ENCODE measurements around the gene FAM13C.
A peak's percentile ranks its signal among the peaks of the same experiment; 100 is the strongest.

Gene FAM13C

DNA sequence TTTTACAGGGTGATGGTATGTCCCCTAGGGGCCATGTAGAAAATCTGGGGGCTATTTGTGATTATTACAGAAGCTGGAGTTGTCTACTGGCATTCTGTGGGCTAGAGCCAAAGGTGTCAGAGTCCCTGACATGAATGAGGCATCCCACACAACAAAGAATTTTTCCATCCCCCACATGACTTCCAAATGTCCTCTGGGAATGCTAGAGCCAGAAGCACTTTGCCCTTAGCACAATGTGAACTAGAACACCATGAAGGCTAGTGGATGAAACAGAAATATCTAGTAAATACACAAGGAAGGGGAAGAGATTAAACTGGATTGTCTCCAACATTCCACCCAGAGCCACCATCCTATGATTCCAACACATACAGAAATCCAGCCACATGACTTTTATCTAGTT, 46.9 kb downstream of the FAM13C start:
- H3K4me3 ChIP-seq (ENCODE audit: low read depth, low read length) = no peak overlapping the region
- peak; percentile 5 for DNase-seq (ENCODE audit: low read depth)
- TF ChIP-seq, protein P1, sequence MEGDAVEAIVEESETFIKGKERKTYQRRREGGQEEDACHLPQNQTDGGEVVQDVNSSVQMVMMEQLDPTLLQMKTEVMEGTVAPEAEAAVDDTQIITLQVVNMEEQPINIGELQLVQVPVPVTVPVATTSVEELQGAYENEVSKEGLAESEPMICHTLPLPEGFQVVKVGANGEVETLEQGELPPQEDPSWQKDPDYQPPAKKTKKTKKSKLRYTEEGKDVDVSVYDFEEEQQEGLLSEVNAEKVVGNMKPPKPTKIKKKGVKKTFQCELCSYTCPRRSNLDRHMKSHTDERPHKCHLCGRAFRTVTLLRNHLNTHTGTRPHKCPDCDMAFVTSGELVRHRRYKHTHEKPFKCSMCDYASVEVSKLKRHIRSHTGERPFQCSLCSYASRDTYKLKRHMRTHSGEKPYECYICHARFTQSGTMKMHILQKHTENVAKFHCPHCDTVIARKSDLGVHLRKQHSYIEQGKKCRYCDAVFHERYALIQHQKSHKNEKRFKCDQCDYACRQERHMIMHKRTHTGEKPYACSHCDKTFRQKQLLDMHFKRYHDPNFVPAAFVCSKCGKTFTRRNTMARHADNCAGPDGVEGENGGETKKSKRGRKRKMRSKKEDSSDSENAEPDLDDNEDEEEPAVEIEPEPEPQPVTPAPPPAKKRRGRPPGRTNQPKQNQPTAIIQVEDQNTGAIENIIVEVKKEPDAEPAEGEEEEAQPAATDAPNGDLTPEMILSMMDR (conservative IDR thresholded peaks at IDR 0.05; ENCODE audit: low read depth, low read length) = no peak

DNA sequence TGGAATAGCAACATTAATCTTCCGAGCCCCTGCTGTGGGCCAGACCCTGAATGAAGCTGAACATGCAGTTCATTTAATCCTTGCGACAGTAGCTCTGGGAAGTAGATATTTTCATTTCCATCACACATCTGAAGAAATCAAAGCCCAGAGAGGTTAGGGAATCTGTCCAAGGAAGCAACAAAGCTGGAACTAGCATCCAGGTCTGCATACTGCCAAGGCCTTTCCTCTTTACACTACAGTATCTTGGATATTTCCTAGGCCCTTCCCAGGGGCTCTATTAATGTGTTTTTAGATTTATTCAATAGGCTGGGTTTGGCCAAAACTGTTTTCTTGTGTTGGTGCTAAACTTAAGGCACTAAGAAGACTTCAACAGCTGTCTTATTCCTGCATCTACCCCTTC, 48.1 kb downstream of the FAM13C start:
- no peak for DNase-seq (ENCODE audit: low read depth)
- H3K4me3 ChIP-seq (ENCODE audit: low read depth, low read length) = no peak overlapping the region
- TF ChIP-seq, protein P1 (conservative IDR thresholded peaks at IDR 0.05; ENCODE audit: low read depth, low read length) = no peak

DNA sequence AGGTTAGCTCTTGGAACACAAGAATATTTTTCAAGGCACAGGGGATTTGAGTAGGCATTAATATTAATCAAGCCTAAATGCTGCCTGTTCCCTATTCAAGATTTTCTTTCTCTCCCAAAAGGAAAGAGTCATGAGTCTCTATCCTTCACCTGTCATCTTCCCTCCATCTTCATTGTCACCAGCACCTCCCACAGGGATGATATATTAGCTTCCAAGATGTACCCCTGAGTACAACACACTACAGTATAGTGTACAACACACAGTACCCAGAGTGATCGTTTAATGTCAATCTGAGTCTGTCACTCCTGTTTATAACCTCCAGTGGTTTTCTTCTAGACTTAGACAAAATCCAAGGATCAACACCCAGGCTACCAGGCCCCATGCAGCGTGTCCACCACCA, 50.1 kb downstream of the FAM13C start:
- no peak overlapping the region for H3K4me3 ChIP-seq (ENCODE audit: low read depth, low read length)
- TF ChIP-seq, protein P1 (conservative IDR thresholded peaks at IDR 0.05; ENCODE audit: low read depth, low read length) = no peak
- DNase-seq (ENCODE audit: low read depth) = no peak

DNA sequence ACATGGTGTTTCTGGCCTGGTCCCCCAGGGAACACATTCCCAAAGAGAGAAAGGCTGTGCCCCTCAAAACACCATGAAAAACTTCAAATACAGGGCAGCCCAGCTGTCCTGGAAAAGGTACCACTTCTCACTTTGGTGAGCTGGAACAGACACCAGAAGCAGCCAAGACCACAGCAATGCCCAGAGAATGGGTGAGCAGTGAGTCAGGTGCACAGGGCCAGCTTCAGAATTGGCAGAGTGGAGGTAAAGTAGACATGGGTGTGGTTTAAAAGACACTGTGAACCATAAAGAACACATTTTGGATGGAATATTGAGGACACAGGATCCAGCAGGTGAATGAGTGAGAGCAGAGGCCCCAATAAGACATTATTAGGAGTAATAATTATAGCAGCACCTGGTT, 51.3 kb downstream of the FAM13C start:
- DNase-seq (ENCODE audit: low read depth) = no peak
- TF ChIP-seq, protein P1 (conservative IDR thresholded peaks at IDR 0.05; ENCODE audit: low read depth, low read length) = no peak
- no peak overlapping the region for H3K4me3 ChIP-seq (ENCODE audit: low read depth, low read length)

DNA sequence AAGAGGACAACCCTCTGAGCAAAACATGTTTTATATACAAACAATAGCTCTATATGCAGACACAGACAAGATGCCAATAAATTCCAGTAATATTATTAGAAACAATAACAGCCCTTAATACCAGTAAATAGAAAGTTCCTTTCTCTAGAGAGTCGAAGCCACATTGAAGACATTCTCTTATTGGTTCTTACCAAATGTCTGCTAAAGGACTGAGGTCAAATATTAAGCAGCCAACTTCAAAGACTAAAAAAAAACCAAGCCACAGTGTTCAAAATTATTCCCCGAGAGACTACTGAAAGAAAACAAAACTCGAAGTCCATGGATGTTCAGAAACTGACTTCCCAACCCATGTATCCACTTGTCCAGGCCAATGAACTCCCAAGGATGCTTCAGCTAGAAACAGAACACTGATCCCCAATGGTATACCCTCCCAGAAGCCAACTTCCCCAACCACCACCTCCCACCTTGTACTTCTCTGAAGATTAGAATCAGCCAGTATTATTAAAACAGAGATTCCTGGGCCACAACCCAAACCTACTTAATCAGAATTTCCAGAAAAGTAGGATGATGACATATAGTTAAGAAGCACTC, 51.9 kb downstream of the FAM13C start:
- TF ChIP-seq, protein P1 (conservative IDR thresholded peaks at IDR 0.05; ENCODE audit: low read depth, low read length) = no peak
- no peak for DNase-seq (ENCODE audit: low read depth)
- H3K4me3 ChIP-seq (ENCODE audit: low read depth, low read length) = no peak overlapping the region

DNA sequence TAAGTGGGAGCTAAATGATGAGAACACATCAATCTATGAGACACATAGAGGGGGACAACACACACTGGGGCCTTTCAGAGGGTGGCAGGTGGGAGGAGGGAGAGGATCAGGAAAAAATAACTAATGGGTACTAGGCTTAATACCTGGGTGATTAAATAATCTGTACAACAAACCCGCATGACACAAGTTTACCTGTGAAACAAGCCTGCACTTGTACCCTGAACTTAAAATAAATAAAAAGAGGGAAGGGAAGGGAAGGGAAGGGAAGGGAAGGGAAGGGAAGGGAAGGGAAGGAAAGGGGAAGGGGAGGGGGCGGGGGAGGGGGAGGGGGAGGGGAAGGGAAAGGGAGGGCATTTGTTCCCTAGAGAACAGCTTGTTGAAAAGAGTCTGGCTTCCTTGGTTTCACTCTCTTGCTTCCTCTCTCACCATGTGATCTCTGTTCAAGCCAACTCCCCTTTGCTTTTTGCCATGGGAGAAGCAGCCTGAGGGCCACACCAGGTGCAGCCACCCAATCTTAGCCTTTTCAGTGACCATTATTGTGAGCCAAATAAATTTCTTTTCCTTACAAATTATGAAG, 57.7 kb downstream of the FAM13C start:
- no peak overlapping the region for H3K4me3 ChIP-seq (ENCODE audit: low read depth, low read length)
- DNase-seq (ENCODE audit: low read depth) = no peak
- TF ChIP-seq, protein P1 (conservative IDR thresholded peaks at IDR 0.05; ENCODE audit: low read depth, low read length) = no peak

DNA sequence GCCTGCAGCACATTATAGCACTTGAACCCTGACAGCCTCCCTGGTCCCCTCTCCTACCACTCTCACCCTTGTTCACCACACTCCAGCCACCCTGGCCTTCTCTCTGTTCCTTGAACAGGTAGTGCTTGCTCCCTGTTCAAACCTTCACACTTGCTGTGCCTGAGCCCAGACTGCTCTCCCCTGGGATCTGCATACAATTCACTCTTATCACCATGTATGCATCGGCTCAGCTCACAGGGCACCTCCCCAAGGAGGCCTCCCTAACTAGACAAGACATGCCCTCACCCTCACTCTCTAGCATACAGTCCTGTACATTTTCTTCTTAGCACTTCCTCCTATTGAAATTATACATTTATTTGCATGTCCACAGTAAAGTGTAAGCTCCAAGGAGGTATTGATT, 59.3 kb downstream of the FAM13C start:
- no peak for DNase-seq (ENCODE audit: low read depth)
- TF ChIP-seq, protein P1 (conservative IDR thresholded peaks at IDR 0.05; ENCODE audit: low read depth, low read length) = no peak

More for the DNA sequence above, 59.3 kb downstream of the FAM13C start:
- no peak overlapping the region for H3K4me3 ChIP-seq (ENCODE audit: low read depth, low read length)

All from choroid plexus epithelial cell (primary cell).